AG04450 (cell line): Measurements from ENCODE around the gene PDIA4. TPM values are rescaled to one million over a fixed set of nuclear protein-coding genes. Genes with fewer than 3 reads are reported as not detected.

ENCODE experiments used
- CTCF ChIA-PET: fragments of 300-600, 350-600 bp; formaldehyde crosslinking; extraction: SDS; loops from one replicate; lab custom pipeline; 2022; ENCODE audit warnings: antibody characterized with exemption, inconsistent platforms; lab: Charles Lee
- POLR2A ChIA-PET: fragments of 350-600 bp; formaldehyde crosslinking; extraction: SDS; loops from one replicate; lab custom pipeline; 2021; ENCODE audit warnings: antibody characterized with exemption, inconsistent platforms; lab: Yijun Ruan, JAX
- DNase-seq: peaks from one replicate; pipeline ENCODE4 v3.0.0-alpha.2; 2011; ENCODE audit warnings: low read depth, low spot score
- H3K27ac ChIP-seq: one replicate; pipeline ENCODE4 v1.5.1; 2012; ENCODE audit warnings: low read depth, low read length, control low read depth
- H3K27me3 ChIP-seq: one replicate; pipeline ENCODE4 v1.6.0; 2012; ENCODE audit warnings: low read length; ENCODE audit not compliant: control insufficient read depth, insufficient read depth
- H3K4me3 ChIP-seq: 2 replicates; pipeline ENCODE4 v1.5.1; 2011; ENCODE audit warnings: mild to moderate bottlenecking, low read depth, low read length, control low read depth
- H3K9me3 ChIP-seq: 2 replicates; pipeline ENCODE4 v1.5.1; 2012; ENCODE audit warnings: low read length; ENCODE audit not compliant: control insufficient read depth, insufficient read depth
- CTCF ChIP-seq: IDR thresholded peaks from 2 replicates; pipeline ENCODE4 v1.5.1; 2011; ENCODE audit warnings: low read depth, low read length, control low read depth, inconsistent platforms
- polyA plus RNA-seq: library from polyadenylated mRNA; depleted of rRNA; stranded (reverse); fragments of >200 nt; gene quantifications from 2 replicates; pipeline ENCODE4 v1.2.3, GENCODE V29; 2011; rRNA removed
- small RNA-seq: library from RNA; depleted of rRNA; stranded (forward); fragments of <200 nt; gene quantifications from one replicate; pipeline ENCODE3, GENCODE V24; 2012; ENCODE audit warnings: low read depth; ENCODE audit not compliant: insufficient read length

Gene PDIA4
- polyA plus RNA-seq, 1 experiment: 227 TPM

- no peaks in the 10 kb centered on the region for H3K27me3 ChIP-seq
- TF ChIP-seq CTCF: no peak
- no peak overlapping the region for H3K4me3 ChIP-seq
- no peak for DNase-seq
- no peak overlapping the region for H3K27ac ChIP-seq
- ChIA-PET CTCF (interaction anchor here (0.7 to 1.3 kb wide), 2 partner anchors 17 to 384 kb away, joined by 5 to 6 read pairs; no protein-coding TSS in a partner anchor), POLR2A (no interaction called here)
- H3K9me3 ChIP-seq: no peaks in the 10 kb centered on the region
These were observed 70.2 kb downstream of the PDIA4 start for GRCh38 chr7:148958061-148958460.

- Histone ChIP-seq H3K4me3 (no peak overlapping the region), H3K27ac (no peak overlapping the region), H3K27me3 (peaks cover 3% of the 10 kb centered on the region), H3K9me3 (no peaks in the 10 kb centered on the region)
- POLR2A ChIA-PET: no interaction called here
- no peak for TF ChIP-seq CTCF
- CTCF ChIA-PET: no interaction called here
- DNase-seq: no peak
These were observed 73.5 kb downstream of the PDIA4 start for GRCh38 chr7:148954766-148955165.

- Histone ChIP-seq H3K27me3 (peaks cover 3% of the 10 kb centered on the region), H3K9me3 (no peaks in the 10 kb centered on the region), H3K27ac (no peak overlapping the region), H3K4me3 (no peak overlapping the region)
- ChIA-PET CTCF (interaction anchor here (1.5 kb wide), 1 partner anchor 10 kb away, joined by 5 read pairs; no protein-coding TSS in a partner anchor), POLR2A (no interaction called here)
- no peak for DNase-seq
- TF ChIP-seq CTCF: no peak
These were observed 74.6 kb downstream of the PDIA4 start for GRCh38 chr7:148953676-148954075.

Small RNA genes within 50 kb of the gene (small RNA-seq; reads per million reads assigned to genes)
- not detected for gene COX6B1P1
- gene RNU6-650P: not detected
- gene RNY1: 38.5 reads per million, percentile 84 among the genes with 10 or more reads in this experiment
- 4.0 reads per million, percentile 38 among the genes with 10 or more reads in this experiment for gene RNY3
- gene RNY4: not detected

Other genes starting within 250 kb of the PDIA4 start
- 13.4 and 17.0 TPM in 2 replicates for gene EZH2, start 144.2 kb downstream of the PDIA4 start, polyA plus RNA-seq
- gene ZNF786, start 62.2 kb upstream of the PDIA4 start, polyA plus RNA-seq: 2.2 TPM in 2 replicates
- gene ZNF425, start 97.8 kb upstream of the PDIA4 start, polyA plus RNA-seq: 1.8 and 2.1 TPM in 2 replicates
- 6.6 and 6.8 TPM in 2 replicates for gene ZNF398, start 118.9 kb upstream of the PDIA4 start, polyA plus RNA-seq
- gene ZNF282, start 167.0 kb upstream of the PDIA4 start, polyA plus RNA-seq: 8.2 and 9.9 TPM in 2 replicates
- 4.1 and 4.2 TPM in 2 replicates for gene ZNF212, start 211.1 kb upstream of the PDIA4 start, polyA plus RNA-seq
- gene ZNF783, start 233.7 kb upstream of the PDIA4 start, polyA plus RNA-seq: 5.2 TPM in 2 replicates